ENCODE measurements around the gene SDK2.

Gene SDK2

GRCh38 chr17:73378974-73379470, 265.2 kb downstream of the SDK2 start:
- FAIRE-seq, result no peak

DNA sequence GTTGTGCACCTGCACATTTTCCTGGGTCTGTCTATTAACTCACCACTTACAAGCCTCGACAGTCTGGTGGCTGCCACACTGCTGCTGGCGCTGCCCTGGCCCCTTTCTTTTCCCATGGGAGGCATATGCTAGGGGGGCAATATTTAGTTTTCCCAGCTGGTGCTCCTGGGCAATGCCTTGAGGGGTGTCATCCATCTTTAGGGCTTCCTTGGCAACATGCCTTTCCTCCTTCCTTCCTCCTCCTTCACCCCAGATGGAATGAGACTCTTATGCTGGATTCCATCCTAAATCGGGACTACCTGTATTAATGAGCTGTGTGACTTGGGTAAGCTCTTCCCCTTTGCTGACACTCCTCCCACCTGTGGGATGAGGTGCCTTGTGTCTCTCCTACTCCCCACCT, 267.6 kb downstream of the SDK2 start:
- no peak for FAIRE-seq

DNA sequence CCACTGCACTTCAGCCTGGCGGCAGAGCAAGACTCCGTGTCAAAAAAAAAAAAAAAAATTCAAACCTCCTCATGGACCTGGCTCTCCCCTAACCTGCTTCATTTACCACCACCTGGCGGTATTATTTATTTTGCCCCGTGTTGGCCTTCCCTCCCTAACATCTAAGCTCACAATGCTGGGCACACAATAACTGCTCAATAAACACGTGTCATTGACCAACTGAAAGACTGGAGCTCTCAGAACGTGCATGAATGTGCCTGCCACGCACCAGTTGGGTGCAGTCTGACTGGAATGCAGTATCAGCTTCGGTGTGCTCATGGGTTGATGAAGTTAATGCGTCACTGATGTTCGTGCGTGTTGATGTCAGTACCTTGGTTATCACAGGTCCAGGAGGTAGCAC, 268.1 kb downstream of the SDK2 start:
- no peak for FAIRE-seq

DNA sequence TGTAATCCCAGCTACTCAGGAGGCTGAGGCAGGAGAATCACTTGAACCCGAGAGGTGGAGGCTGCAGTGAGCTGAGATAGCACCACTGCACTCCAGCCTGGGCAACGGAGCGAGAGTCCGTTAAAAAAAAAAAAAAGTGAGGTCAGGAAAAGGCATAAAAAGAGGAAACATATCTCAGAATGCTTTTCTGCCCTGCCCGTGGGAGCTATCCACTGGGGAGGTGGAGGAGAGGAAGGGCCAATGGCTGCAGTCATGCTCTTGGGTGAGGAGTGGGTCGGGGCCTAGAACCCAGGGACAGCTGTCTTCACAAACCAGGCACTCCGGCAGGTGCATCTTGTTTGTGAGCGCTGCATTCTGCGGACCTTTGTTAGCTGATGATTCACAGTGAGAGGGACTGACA, 272.4 kb downstream of the SDK2 start:
- no peak for FAIRE-seq

GRCh38 chr17:73371285-73371684, 273.0 kb downstream of the SDK2 start:
- no peak for FAIRE-seq

DNA sequence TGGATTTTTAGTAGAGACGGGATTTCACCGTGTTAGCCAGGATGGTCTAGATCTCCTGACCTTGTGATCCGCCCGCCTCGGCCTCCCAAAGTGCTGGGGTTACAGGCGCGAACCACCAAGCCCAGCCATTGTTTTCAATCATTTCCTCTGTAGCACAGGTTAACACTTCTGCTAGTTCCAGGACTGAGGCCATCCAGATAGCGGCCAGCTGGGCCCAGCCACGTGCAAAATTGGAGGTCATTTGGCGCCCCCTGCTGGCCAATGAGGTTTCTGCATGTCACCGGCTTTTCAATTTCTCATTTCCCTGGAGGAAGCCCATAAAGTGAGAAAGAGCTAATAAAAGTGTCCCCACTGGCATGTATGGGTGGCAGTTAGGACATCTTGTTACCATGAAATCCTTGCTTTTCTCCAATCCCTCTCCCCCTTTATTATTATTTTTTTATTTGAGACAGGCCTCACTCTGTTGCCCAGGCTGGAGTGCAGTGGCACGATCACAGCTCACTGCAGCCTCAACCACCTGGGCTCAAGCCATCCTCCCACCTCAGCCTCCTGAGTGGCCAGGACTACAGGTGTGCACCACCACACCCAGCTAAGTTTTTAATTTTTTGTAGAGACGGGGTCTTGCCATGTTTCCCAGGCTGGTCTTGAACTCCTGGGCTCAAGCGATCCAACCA, 274.3 kb downstream of the SDK2 start:
- FAIRE-seq, result peak; percentile 88

DNA sequence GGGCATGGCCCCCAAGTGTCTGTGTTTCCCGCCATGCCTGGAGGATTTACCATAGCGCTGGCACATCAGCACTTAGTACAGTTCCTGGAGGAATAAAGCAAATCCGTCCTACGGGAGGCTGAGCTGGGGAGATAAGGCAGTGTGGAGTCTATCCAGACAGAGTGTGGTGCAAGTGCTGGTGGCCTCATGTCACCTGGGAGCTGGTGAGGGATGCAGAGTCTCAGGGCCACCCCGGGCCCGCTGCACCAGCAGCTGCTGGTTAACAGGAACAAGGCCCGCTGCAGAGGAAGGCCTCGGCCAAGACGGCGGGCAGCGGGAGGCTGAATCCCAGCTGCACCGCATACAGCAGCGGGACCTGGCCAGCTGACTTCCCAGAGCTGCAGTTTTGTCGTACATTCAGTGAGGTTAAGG, 275.1 kb downstream of the SDK2 start:
- no peak for FAIRE-seq

GRCh38 chr17:73368085-73368631, 276.1 kb downstream of the SDK2 start:
- no peak for FAIRE-seq

DNA sequence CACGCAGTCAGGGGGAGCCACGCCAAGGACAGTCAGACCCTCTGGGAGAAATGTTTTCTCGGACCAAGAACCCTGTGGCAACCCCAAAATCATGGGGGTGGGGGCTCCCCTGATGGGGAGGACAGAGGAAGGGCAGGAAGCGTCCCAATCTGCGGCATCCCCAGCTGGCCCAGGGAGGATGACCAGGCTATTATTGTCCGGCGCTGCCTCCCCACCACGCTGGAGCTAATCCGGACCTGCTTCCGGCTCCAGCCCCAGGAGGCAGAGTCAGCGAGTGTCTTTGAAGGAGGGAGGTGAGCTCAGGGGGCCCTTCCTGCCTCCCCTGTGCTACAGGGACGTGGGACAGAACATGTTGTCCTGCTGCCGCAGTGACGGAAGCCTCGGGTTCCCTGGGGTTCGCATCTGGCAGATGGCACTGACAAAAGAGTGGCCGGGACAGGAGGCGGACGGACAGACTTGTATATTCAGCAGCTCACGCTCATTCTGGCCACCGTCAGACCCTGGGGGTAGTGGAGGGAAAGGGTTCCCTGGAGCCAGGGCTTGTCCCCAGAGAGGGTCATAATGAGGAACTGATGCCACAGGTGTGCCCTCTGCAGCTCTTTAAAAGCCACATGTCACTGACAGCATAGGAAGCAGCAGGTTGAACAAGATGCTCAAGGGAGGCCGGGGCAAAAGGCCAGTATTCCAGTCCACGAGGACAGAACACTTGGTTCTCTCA, 278.2 kb downstream of the SDK2 start:
- FAIRE-seq, result no peak

DNA sequence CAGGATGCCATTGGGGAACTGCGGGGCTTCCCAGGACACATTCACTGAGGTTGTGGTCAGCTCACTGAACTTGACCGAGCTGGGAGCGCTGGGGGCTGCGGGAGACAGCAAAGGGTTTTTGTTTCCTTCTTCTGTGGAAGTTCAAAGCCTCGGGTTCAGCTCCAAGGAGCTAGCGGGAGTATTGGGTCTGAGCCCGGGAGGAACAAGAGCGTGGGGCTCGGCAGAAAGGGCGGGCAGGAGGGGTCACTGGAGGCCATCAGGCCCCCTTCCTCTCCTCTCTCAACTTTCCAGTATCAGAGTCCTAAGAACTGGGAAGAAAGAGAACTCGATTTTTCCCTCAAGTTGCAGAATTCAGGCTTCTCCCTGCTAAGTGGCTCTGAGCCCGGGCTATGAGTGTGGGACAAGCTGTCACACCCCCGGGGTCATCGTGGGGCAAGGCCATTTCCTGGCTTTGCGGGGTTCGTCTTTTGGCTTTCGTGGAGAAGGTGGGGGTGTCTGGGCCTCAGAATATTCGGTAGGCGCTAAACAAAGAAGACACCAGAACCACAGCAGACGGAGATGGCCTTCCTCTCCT, 278.9 kb downstream of the SDK2 start:
- FAIRE-seq, result no peak

DNA sequence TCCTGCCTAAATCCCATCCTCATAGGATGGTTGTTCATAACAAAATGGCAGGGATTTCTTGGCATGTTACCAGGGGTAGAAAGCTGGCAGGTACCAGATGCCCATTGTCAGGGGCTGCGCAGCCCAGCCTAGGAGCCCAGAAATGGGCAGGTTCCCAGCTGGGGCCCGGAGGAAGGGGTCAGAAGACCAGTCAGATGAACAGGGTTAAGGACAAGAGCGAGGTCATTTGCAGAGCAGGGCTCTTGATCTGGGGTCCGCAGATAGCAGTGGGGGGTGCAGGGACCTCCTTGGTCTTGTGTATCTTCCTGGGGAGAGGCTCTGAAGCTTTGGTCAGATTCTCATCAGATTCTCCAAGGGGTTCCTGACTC, 280.1 kb downstream of the SDK2 start:
- no peak for FAIRE-seq

DNA sequence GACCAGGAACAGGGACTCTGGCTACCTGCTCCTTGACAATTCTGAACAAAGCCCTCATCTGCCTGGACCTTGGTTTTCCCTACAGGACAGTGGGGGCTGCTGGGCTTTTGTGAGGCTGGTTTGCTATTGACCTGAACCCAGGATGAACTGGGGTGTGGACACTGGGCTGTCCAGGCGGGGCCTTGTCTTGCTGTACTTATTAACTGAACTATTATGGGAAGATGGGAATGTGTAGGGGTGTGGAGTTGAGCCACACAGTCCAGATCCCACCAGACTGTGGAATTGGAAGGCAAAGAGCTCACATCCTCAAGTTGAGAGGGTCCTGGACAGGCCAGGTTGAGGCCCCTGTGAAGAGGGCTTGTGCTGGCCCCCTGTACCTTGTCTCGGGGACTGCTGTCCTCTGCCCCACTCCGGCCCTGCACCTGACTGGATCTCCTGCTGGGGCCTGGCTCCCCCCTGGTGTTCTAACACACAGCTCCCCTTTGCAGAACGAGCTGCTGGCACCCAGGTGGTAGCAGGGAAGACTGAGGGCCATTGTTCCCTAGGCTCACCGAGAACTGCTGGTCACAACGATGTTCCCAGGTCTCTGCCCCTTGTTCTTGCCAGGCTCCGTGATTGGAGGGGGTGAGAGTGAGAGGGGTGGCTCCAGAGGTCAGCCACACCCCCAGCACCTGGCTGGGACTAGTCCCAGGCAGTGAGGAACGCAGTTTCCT, 280.6 kb downstream of the SDK2 start:
- FAIRE-seq, result no peak

DNA sequence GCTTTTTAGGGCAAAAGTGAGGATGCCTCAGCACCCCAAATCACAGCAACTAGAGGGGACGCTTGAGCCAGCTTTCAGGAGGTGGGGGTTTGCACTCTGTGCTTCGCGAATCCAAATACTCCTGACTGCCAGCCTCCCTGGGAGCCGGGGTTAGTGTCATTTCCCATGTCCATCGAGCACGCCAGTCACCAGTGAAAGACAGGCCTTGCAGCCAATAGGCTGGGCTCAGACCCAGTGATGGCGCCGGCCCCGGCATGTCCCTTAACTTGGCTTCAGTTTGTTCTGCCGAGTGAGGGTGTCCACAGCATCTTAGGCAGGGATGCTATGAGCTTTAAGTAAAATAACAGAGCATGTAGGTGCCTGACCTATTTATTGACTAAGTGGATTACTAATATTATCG, 281.5 kb downstream of the SDK2 start:
- no peak for FAIRE-seq

GRCh38 chr17:73360961-73361761, 283.1 kb downstream of the SDK2 start:
- no peak for FAIRE-seq

DNA sequence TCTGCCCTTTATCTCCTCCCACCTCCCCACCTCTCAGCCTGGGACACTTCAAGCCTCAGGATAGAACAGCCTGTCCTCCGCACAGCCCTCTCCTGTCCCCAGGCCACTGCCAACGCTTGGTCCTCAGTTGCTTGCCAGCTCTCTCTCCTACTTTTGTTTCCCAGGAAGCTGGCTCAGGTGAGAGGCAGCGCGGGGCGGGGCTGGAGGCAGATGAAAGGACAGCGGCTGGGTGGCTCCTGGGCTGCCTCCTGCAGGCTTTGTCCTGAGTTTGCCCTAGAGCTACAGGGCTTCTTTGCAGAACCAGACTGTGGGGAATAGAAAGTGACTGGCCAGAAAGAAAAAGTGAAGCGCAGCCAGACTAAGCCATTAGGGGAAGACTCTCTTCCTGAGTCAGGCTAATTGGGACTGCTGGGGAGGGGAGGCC, 284.2 kb downstream of the SDK2 start:
- no peak for FAIRE-seq

DNA sequence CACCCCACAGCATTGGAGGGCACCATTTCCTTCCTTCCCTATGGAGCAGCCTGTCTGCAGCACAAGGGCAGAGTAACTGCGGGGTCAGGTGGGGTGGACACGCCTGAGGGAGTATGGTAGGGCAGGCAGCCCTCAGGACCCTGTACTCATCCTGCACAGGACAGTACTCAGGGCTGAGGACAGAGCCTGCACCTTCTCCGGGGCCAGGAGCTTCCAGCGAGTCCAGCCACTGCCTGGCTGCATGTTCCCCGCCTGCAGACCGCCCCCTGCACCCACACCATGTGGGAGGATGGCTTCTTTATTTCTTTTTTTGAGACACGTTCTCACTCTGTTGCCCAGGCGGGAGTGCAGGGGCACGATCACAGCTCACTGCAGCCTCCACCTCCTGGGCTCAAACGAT, 284.9 kb downstream of the SDK2 start:
- no peak for FAIRE-seq

DNA sequence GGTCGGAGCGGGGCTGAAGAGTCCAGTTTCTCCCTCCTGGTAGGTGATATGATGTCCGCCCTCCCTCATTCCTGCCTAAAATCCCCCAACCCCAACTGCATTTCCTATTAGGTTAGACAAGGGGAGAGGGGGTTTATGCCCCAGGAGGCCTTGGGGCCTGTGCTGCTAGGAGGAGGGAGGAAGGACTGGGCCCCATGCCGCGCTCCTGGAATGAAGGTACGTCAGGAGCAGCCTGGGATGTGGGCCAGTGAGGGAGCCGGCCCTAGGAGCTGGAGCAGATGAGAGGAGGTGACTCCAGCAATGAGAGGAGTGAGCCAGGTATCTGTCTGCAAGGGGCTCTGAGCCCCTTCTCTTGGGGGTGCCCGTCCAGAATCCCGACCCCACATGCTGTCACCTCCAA, 285.6 kb downstream of the SDK2 start:
- no peak for FAIRE-seq

GRCh38 chr17:73357981-73358380, 286.3 kb downstream of the SDK2 start:
- no peak for FAIRE-seq

GRCh38 chr17:73357318-73357717, 286.9 kb downstream of the SDK2 start:
- peak; percentile 96 for FAIRE-seq

GRCh38 chr17:73356561-73357170, 287.6 kb downstream of the SDK2 start:
- no peak for FAIRE-seq

DNA sequence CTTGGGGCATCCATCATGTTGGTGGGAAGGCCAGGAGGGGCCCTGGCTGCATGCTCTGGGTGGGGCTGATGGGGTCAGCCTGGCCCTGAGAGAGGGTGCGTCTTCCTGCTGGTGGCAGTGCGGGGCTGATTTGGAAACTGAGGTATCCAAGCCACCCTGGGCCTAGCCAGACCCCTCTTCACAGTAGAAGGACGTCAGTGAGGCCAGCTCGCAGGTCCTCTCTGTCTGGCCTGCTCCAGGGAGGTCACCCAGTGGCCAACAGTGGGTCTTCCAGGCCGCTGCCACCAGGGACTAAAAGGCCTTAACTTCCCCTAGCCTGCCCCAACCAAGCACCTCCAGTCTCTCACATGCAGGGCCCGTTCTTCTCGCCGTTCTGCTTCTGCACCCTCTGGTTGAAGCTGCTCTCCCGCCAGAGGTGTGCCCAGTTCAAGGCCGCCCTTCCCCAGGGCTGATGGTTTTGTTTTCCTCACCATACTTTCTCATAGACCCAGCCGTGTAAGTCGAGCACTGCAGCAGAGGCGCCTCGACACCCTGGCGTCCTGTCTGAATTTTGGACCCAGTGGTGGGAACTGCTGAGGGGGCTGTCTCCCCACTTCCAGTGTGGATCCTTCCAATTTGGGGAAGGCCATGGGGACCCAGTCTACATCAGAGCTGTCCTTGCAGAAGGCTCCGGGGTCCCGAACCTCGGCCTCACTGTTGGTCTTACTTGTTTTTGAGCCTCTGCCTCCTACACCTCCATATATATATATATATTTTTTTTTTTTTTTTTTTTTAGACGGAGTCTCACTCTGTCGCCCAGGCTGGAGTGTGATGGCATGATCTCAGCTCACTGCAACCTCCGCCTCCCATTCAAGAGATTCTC, 289.6 kb downstream of the SDK2 start:
- FAIRE-seq, result no peak

Data from islet of Langerhans (tissue), 1 donor.